Panc1 (cell line): ENCODE measurements around the gene WDR75. TPM values are rescaled to one million over a fixed set of nuclear protein-coding genes. Genes with fewer than 3 reads are reported as not detected.

Experiments
- ATAC-seq: fragments of 200-7000 bp; cut with Tn5 transposase; 2 replicates; pipeline ENCODE4 v1.9.1; 2020; ENCODE audit warnings: mild to moderate bottlenecking, moderate library complexity
- BruUV-seq: library from RNA; stranded (reverse); fragments of 400-500 nt; replicated peaks from 2 replicates; lab custom pipeline; 2021; lab: Mats Ljungman, UMichigan
- CTCF ChIA-PET: fragments of 300-600 bp; sonication (Branson Sonifier 250); formaldehyde crosslinking; loops from one replicate; lab custom pipeline; 2022; ENCODE audit warnings: antibody characterized with exemption; lab: Charles Lee
- POLR2A ChIA-PET: fragments of 300-600 bp; sonication (Branson Sonifier 250); formaldehyde crosslinking; loops from one replicate; lab custom pipeline; 2022; ENCODE audit warnings: antibody characterized with exemption; lab: Charles Lee
- DNase-seq: peaks from one replicate; pipeline ENCODE4 v3.0.0-alpha.2; 2010; ENCODE audit warnings: low read depth, low spot score
- H3K27ac ChIP-seq: 2 replicates; pipeline ENCODE4 v1.5.1; 2011; ENCODE audit warnings: mild to moderate bottlenecking, low read length, inconsistent platforms
- H3K27me3 ChIP-seq: fragments of 200-500 bp; sonication (Bioruptor generic); 2 replicates; pipeline ENCODE4 v1.6.0; 2014; ENCODE audit warnings: low read length, inconsistent platforms; ENCODE audit not compliant: control insufficient read depth, insufficient read depth
- H3K36me3 ChIP-seq: fragments of 200-500 bp; sonication (Bioruptor generic); 2 replicates; pipeline ENCODE4 v1.5.1; 2014; ENCODE audit warnings: inconsistent platforms, mild to moderate bottlenecking, low read length, moderate library complexity; ENCODE audit not compliant: control insufficient read depth, insufficient read depth
- H3K4me1 ChIP-seq: 2 replicates; pipeline ENCODE4 v1.5.1; 2011; ENCODE audit warnings: inconsistent platforms, mild to moderate bottlenecking, low read length, moderate library complexity; ENCODE audit not compliant: control insufficient read depth, insufficient read depth
- H3K4me3 ChIP-seq, 2 experiments: 2 replicates each; pipeline ENCODE4 v1.5.1; 2011 to 2012; ENCODE audit warnings: low read depth in 2 of 2, low read length in 2 of 2, mild to moderate bottlenecking in 2 of 2, inconsistent platforms in 1 of 2, moderate library complexity in 1 of 2
- H3K9me3 ChIP-seq: fragments of 200-500 bp; sonication (Bioruptor generic); 2 replicates; pipeline ENCODE4 v1.5.1; 2014; ENCODE audit warnings: low read depth, mild to moderate bottlenecking, inconsistent platforms, low read length, moderate library complexity; ENCODE audit not compliant: control insufficient read depth, insufficient read depth
- POLR2AphosphoS5 ChIP-seq: IDR thresholded peaks from 2 replicates; pipeline ENCODE4 v1.6.1; 2012; ENCODE audit warnings: mild to moderate bottlenecking, low read depth, low read length, moderate library complexity
- SIN3A ChIP-seq: IDR thresholded peaks from 2 replicates; pipeline ENCODE4 v1.6.1; 2012; ENCODE audit warnings: low read depth, mild to moderate bottlenecking, low read length, moderate library complexity, borderline replicate concordance; ENCODE audit not compliant: insufficient read depth
- TCF7L2 ChIP-seq: IDR thresholded peaks from 2 replicates; pipeline ENCODE4 v1.6.1; 2011; ENCODE audit warnings: mild to moderate bottlenecking, low read depth, low read length, inconsistent platforms
- in situ Hi-C: cut with HindIII; loops from 2 replicates; pipeline ENCODE4 v1.10.0; 2016; ENCODE audit warnings: low sequenced_read_pairs, low pct_unique_long_range_greater_than_20kb
- intact Hi-C: fragments of 100-400 bp; cut with micrococcal nuclease; formaldehyde crosslinking; loops from one replicate; pipeline ENCODE4 v1.10.0; 2022; ENCODE audit not compliant: unreplicated experiment
- total RNA-seq: library from RNA; stranded (reverse); gene quantifications from one replicate; pipeline ENCODE4 v1.2.1, GENCODE V29; 2021; ENCODE audit not compliant: unreplicated experiment
- TF ChIP-seq, protein P1 (sequence below): fragments of 450-650 bp; IDR thresholded peaks from 2 replicates; pipeline ENCODE4 v1.5.1; 2017; ENCODE audit warnings: mild to moderate bottlenecking
- TF ChIP-seq, protein P2 (sequence below), 2 experiments: IDR thresholded peaks; 2 replicates each; pipeline ENCODE4 v1.6.1; 2011 to 2012; ENCODE audit warnings: low read depth in 2 of 2, control low read depth in 1 of 2, low read length in 1 of 2, mild to moderate bottlenecking in 1 of 2, moderate library complexity in 1 of 2; ENCODE audit not compliant: insufficient read depth in 1 of 2

The WDR75 gene
- total RNA-seq, 1 experiment from 2014 or later = 58.3 TPM

GRCh38 chr2:189394525-189394924 lies 46.7 kb upstream of the WDR75 start:
- intact Hi-C loops (no loop called here), in situ Hi-C loops (no loop called here)
- ATAC-seq = no peak
- no peaks in the 10 kb centered on the region for H3K27me3 ChIP-seq
- H3K36me3 ChIP-seq = no peaks in the 10 kb centered on the region
- DNase-seq = no peak
- BruUV-seq = no TSS peak
- H3K4me3 ChIP-seq = no peak overlapping the region
- TF ChIP-seq, protein P1, sequence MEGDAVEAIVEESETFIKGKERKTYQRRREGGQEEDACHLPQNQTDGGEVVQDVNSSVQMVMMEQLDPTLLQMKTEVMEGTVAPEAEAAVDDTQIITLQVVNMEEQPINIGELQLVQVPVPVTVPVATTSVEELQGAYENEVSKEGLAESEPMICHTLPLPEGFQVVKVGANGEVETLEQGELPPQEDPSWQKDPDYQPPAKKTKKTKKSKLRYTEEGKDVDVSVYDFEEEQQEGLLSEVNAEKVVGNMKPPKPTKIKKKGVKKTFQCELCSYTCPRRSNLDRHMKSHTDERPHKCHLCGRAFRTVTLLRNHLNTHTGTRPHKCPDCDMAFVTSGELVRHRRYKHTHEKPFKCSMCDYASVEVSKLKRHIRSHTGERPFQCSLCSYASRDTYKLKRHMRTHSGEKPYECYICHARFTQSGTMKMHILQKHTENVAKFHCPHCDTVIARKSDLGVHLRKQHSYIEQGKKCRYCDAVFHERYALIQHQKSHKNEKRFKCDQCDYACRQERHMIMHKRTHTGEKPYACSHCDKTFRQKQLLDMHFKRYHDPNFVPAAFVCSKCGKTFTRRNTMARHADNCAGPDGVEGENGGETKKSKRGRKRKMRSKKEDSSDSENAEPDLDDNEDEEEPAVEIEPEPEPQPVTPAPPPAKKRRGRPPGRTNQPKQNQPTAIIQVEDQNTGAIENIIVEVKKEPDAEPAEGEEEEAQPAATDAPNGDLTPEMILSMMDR = no peak
- no peak for TF ChIP-seq TCF7L2
- no peak for TF ChIP-seq SIN3A
- no peaks in the 10 kb centered on the region for H3K9me3 ChIP-seq
- ChIA-PET CTCF (no interaction called here), POLR2A (interaction anchor here (0.6 kb wide), 1 partner anchor 9 kb away, joined by 3 read pairs; no protein-coding TSS in a partner anchor)
- peak overlapping the region; percentile 37; the same call in 1 of the 2 replicates for H3K27ac ChIP-seq
- no peaks in the 10 kb centered on the region; the same call in 1 of the 2 replicates for H3K4me1 ChIP-seq

DNA sequence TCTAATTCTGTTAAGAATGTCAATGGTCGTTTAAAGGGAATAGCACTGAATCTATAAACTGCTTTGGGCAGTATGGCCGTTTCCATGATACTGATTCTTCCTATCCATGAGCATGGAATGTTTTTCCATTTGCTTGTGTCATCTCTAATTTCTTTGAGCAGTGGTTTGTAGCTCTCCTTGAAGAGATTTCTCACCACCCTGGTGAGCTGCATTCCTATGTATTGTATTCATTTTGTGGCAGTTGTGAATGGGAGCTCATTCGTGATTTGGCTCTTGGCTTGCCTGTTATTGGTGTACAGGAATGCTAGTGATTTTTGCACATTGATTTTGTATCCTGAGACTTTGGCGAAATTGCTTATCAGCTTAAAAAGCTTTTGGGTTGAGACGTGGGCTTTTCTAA lies 38.3 kb upstream of the WDR75 start:
- POLR2A ChIA-PET = no interaction called here
- no peak for ATAC-seq
- intact Hi-C loops = no loop called here
- no peak overlapping the region for H3K27ac ChIP-seq
- TF ChIP-seq, protein P1 = no peak
- TF ChIP-seq TCF7L2 (no peak), SIN3A (no peak), POLR2AphosphoS5 (no peak)
- TF ChIP-seq, protein P2, sequence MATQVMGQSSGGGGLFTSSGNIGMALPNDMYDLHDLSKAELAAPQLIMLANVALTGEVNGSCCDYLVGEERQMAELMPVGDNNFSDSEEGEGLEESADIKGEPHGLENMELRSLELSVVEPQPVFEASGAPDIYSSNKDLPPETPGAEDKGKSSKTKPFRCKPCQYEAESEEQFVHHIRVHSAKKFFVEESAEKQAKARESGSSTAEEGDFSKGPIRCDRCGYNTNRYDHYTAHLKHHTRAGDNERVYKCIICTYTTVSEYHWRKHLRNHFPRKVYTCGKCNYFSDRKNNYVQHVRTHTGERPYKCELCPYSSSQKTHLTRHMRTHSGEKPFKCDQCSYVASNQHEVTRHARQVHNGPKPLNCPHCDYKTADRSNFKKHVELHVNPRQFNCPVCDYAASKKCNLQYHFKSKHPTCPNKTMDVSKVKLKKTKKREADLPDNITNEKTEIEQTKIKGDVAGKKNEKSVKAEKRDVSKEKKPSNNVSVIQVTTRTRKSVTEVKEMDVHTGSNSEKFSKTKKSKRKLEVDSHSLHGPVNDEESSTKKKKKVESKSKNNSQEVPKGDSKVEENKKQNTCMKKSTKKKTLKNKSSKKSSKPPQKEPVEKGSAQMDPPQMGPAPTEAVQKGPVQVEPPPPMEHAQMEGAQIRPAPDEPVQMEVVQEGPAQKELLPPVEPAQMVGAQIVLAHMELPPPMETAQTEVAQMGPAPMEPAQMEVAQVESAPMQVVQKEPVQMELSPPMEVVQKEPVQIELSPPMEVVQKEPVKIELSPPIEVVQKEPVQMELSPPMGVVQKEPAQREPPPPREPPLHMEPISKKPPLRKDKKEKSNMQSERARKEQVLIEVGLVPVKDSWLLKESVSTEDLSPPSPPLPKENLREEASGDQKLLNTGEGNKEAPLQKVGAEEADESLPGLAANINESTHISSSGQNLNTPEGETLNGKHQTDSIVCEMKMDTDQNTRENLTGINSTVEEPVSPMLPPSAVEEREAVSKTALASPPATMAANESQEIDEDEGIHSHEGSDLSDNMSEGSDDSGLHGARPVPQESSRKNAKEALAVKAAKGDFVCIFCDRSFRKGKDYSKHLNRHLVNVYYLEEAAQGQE (IDR thresholded peaks at IDR 0.05; ENCODE audit: insufficient read depth in 1 of 2, low read depth in 2 of 2, low read length in 1 of 2) = no peak
- BruUV-seq = no TSS peak
- H3K27me3 ChIP-seq = no peaks in the 10 kb centered on the region
- peaks cover 12% of the 10 kb centered on the region for H3K4me1 ChIP-seq
- H3K4me3 ChIP-seq = no peak overlapping the region
- CTCF ChIA-PET = no interaction called here
- H3K9me3 ChIP-seq = no peaks in the 10 kb centered on the region
- no peaks in the 10 kb centered on the region for H3K36me3 ChIP-seq
- in situ Hi-C loops = no loop called here
- no peak for DNase-seq
